Measurements from ENCODE around the gene NBAS.
"Not testable (repeated sequence)": the region's sequence is repeated elsewhere in the genome, so short reads cannot be mapped to it uniquely, and the experiment has no call there.

NBAS gene

DNA sequence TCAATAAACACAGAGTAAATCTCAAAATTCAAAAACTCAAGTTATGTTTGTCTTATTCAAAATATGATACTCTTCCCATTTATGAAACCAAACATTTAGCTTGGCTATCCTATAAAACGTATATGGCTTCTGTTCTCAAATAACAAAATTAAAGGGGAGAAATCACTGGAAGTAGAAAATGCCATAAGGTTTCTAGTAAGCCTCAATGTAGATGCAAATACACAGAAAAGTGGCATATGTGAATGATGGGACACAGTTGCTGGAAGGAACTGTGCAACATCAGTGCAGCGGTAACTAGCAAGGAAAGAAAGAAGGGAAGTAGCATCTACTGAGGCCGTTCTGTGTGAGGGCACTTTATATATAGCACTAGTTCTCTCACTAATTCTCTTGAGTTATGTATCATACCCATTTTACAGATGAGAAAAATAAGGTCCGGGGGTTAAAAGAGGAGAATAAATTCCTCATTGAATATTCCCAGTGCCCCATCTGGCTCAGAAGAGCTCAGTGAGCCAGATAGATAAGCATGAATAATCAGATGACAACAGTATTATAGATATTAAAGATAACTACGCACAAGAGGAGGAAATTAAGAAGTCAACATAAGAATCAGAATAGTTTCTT lies 27.2 kb downstream of the NBAS start:
- DNase-seq (ENCODE audit: low read depth in 2 of 3, low spot score in 2 of 3) = no peak

DNA sequence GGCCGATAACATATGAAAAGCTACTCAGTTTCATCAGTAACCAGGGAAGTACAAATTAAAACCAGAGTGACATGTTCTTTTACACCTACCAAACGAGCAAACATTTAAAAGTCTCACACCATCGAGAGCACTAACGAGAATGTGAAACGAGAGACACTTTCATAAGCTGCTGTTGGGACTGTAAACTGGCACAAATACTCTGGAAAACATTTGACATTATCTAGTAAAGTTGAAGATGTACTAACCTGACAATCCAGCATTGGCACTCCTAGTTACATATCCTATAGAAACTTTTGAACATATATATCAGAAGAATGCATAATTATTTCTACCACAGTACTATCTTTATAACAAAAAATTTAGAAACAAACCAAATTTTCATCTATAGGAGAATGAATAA lies 28.1 kb downstream of the NBAS start:
- DNase-seq (ENCODE audit: low read depth in 2 of 3, low spot score in 2 of 3) = no peak

DNA sequence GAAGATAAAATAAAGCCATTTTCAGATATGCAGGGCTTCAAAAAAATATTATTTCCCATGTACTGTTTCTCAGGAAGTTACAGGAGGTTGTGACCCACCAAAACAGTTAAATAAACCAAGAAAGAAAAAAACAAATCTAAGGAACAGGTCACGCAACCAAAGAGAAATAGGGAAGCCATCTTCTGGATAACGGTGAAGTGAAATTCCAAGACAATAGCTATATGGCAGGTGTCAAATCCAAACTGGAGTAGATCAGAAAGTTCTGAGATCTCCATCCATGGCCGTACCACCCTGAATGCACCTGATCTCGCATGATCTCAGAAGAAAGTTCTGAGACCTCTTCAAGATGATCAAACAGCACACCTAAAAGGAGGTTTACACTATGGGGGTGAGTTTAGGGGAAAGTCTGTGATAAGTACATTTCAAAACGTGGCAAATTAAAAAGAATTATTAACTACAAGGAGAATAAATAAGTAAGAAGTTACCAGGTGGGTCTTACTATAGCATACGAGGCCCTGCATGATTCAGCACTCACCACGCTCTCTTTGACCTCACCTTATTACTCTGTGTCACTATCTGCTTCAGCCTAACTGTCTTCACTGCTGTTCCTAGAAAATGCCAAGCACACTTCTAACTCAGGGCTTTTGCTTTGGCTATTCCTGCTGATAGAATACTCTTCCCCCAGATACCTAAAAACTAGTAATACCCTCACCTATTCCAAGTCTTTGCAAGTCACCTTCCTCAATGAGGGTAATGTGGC lies 29.9 kb downstream of the NBAS start:
- no peak for DNase-seq (ENCODE audit: low read depth in 2 of 3, low spot score in 2 of 3)

DNA sequence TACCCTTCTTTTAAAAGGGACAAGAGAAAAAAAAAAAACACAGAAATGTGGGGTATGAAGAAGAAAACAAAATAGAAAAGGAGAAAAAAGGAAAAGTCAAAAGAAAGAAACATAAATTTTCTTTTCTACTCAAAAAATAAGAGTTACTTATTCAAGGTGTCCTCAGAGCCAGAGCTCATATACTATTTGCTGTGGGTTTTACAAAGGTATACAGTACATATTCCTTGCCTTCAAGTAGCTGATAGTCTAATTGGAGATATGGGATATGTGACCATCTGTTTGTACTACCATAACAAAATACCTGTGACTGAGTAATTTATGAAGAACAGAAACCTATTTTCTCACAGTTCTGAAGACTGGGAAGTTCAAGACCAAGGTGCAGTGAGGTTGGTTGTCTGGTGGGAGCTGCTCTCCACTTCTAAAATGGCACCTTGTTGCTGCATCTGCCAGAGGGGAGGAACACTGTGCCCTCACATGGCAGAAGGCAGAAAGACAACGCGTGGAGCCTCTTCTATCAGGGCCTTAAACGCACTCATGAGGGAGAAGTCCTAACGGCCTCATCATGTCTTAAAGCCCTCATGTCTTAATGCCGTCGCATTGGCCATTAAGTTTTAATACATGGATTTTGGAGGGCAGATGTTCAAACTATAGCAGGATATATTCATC lies 33.9 kb downstream of the NBAS start:
- no peak for DNase-seq (ENCODE audit: low read depth in 2 of 3, low spot score in 2 of 3)

DNA sequence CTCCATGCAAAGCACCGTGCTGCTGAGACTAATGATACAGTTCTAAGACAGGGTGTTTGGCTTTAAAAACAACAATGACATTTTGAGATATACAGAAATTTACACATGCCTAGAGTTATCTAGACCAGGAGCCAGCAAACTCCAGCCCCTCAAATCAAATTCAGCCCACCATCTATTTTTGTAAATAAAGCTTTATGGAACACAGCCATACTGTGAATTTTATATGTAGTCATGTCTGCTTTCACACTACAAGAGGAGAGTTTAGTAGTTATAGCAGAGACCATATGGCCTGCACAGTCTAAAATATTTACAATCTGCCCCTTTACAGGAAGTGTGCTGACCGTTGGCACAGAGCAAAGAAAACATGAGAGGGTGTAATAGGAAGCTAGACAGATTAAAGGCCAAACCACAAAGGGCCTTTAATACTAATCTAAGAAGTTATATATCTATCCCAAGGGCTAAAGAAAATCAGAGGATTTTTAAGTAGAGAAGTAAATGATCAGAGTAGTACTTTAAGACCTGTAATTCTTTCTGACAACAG lies 39.4 kb downstream of the NBAS start:
- DNase-seq (ENCODE audit: low read depth in 2 of 3, low spot score in 2 of 3) = no peak

DNA sequence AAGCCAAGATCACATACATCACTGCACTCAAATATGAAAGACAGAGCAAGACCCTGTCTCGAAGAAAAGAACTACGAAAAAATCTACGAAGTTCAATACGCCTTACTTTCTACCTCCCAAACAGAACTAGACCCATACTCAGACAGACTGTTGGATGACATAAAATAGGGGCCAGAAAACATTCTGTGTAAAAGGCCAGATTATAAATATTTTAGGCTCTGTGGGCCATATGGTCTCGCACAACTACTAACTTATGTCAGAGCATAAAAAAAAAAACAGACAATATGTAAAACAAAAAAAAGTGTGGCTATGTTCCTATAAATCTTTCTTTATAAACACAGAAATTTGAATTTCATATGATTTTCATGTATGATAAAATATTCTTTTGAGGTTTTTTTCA lies 40.8 kb downstream of the NBAS start:
- DNase-seq (ENCODE audit: low read depth in 2 of 3, low spot score in 2 of 3) = no peak

DNA sequence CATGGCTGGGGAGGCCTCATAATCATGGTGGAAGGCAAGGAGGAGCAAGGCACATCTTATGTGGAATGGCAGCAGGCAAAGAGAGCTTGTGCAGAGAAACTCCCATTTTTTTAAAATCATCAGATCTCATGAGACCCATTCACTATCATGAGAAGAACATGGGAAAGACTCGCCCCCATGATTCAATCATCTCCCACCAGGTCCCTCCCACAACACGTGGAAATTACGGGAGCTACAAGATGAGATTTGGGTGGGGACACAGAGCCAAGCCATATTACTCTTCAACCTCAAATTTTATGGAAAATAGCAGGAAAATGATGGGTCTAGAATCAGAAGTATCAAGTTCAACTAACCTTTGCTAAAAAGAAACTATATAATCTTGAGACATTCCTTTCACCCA lies 42.4 kb downstream of the NBAS start:
- not testable (repeated sequence) for DNase-seq (ENCODE audit: low read depth in 2 of 3, low spot score in 2 of 3)

DNA sequence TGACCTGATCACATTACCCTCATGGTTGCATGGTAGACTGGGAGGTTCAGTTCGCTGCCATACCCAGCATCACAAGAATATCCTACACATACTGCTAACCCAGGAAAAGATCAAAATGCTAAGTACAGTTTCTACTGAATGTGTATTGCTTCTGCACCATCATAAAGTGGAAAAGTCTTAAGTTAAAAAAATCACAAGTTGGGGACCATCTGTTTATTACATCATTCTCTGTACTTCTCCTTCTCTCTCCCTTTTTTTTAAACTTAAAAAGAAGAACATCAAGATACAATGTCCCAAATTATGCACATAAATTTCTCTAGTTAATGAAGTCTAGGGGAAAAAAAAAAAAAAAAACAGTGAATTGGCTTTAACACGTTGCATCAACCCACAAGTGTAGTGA lies 43.3 kb downstream of the NBAS start:
- no peak for DNase-seq (ENCODE audit: low read depth in 2 of 3, low spot score in 2 of 3)

DNA sequence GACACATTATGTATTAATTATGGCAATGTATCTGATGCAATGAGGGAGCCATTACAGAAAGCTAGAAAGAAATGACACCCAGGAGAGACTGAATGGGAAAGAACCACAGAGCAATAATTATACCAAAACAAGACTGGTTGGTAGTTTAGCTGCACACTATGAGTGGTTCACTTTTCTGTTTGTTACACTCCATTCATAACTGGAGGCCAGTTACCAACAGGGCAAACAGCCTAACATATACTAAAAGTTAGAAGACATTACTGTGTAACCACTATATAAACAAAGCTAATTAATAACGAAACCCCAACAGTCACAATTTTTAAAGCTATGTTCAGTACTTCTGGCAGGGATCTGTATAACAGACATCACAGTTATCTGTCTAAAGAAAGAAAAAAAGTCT lies 49.4 kb downstream of the NBAS start:
- DNase-seq (ENCODE audit: low read depth in 2 of 3, low spot score in 2 of 3) = no peak

DNA sequence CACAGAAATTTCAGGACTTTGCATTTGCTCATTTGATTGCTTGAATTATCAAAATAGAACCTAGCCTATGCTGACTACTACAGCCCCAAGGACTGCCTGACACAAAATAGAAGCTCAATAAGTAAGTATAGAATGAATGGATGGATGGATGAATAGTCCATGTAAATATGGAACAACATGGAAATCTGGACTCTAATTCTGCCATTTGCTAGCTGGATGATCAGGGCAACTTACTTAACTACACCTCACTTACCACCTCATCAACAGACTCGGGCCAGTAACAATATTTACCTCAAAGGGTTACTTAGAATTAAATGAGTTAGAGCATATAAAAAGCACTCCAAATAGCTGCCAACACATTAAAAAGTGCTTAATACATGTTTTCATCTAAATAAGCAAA lies 50.6 kb downstream of the NBAS start:
- no peak for DNase-seq (ENCODE audit: low read depth in 2 of 3, low spot score in 2 of 3)

DNA sequence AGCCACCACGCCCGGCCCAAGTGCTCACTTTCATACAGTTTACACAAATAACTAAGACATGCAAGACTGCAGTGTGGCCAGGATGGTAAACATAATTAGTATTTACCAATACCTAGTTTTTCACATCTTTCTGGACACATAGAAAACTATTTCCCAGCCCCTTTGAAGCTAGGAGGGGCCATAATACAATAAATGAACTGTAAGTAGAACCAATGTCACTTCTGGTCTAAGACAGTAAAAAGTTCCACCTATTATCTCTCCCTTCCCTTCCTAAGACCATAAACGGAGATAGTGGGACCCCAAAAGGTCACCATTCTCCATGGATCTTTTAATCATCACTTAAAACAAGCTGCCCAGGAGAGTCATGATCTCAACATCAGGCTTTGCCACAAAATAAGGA lies 51.0 kb downstream of the NBAS start:
- no peak for DNase-seq (ENCODE audit: low read depth in 2 of 3, low spot score in 2 of 3)

DNA sequence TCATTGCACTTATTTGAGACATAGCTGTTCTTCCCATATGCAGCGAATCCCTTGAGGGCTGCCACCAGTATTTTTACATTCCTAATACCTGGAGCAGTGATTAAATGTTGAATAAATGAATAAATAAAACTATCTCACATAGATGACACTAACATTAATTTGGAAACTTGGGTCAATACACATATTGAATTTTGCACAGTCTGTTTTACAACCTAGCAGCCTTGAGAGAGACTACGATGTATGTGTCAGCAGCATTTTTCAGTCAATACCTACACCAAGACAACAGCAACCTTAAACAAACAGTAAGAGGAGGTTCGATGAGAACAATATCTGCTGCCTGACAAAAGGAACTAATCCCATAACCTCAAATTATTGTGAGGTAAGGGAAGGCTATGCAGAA lies 53.4 kb downstream of the NBAS start:
- DNase-seq (ENCODE audit: low read depth in 2 of 3, low spot score in 2 of 3) = no peak

DNA sequence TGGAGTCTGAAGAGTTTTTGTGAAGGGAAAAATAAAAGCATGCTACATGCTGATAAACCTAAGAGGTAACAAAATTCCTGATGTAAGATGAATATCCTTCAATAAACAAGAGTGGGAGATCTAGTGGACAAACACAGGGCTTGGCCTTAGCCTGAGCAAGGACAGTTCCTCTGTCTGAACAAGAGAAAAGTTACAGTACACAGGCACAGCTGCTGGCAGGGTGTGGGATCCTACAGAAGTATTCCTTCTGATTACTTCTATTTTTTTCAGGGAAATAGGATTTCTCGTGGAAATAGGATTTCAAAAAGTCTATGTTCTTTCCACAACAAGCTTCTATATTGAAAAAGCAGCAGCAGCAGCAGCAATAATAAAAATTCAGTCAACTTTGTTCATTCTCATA lies 54.1 kb downstream of the NBAS start:
- DNase-seq (ENCODE audit: low read depth in 2 of 3, low spot score in 2 of 3) = no peak

DNA sequence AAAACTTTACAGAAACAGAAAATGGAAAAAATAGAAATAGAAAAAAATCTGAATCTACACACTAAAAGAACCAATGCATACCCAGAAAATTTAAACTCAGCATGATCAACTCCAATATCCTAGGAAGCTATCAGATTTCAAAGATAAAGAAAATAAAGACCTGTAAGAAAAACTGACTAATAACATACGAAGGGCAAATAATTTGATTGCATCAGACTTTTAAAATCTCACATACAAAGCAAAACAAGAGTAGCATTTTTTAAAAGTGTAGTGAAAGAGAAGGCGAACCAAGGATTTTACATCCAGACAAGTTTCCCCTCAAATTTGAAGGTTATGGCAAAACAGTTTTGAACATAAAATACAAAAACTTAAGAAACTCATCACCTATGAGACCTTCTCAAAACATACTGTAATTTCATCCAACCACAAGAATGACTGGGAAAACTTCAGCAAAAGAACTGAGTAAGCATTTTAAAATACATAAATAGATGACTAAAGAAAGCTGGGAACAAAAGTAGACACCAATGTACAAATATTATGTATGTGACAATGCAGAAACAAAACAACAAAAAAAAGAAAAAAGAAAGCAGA lies 54.8 kb downstream of the NBAS start:
- no peak for DNase-seq (ENCODE audit: low read depth in 2 of 3, low spot score in 2 of 3)

DNA sequence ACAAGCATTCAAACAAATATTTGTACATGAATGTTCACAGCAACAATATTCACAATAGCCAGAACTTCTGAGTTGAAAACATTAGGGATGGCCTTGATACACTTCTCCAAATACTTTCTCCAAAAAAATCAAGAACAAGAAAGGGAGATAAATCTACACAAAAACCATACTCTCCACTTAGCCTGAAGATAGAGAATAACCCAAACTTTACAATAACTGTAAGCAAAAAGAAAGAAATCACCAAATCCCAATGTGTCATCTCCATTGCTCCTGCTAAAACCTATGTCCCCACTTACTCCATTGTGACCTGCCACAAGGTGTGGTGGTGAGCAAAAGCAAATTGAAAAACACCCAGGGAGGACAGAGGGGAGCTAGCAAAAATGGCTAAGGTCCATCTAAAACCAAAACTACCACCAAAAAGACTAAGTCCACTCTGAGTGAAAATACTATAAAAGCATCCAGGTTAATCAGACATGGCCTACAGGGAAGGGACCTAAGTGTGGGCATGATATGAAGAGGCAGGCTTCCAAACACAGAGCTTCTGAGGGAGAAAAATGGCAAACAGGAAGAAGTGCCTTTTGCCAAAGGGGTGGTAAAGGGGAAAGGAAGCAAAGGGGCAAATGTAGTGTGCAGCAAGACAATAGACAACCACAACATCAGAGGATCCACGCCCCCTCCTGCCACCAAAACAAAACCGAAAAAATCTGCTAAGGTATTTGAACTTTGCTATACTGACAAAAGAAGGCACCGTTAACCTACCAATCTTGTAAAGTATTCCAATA lies 56.1 kb downstream of the NBAS start:
- DNase-seq (ENCODE audit: low read depth in 2 of 3, low spot score in 2 of 3) = no peak

DNA sequence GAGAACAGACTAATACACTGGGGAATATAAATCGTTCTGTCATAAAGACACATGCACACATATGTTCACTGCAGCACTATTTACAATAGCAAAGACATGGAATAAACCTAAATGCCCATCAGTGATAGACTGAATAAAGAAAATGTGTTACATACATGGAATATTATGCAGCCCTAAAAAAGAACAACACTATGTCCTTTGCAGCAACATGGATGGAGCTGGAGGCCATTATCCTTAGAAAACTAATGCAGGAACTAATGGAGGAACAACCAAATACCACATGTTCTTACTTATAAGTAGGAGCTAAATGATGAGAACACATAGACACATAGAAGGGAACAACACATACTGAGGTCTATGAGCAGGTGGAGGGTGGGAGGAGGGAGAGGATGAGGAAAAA lies 61.9 kb downstream of the NBAS start:
- not testable (repeated sequence) for DNase-seq (ENCODE audit: low read depth in 2 of 3, low spot score in 2 of 3)

DNA sequence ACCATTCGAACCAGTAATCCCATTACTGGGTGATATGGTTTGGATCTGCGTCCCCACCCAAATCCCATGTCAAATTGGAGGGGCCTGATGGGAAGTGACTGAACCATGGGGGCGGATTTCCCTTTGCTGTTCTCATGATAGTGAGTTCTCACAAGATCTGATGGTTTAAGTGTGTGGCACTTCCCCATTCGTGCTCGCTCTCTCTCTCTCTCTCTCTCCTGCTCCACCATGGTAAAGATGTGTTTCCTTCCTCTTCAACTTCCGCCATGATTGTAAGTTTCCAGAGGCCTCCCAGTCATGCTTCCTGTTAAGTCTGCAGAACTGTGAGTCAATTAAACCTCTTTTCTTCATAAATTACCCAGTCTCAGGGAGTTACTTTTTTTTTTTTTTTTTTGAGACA lies 62.6 kb downstream of the NBAS start:
- no peak for DNase-seq (ENCODE audit: low read depth in 2 of 3, low spot score in 2 of 3)

DNA sequence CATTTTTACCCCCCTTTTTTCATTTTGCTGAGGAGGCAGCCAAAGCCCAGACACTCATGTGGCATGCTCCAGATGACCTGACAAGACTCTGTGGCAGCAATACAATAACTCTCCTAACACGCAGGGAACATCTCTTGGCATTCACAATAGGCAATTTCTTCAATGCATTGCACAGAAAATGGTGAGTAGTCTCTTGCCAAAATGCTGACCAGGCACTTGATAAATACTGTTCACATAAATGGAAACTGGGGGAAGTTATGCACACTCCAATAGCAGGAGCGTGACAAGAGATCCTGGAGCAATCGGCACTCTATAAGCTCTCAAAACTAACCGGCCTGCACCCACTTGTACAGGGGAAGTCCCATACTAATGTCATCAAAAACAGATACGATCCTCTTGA lies 66.3 kb downstream of the NBAS start:
- no peak for DNase-seq (ENCODE audit: low read depth in 2 of 3, low spot score in 2 of 3)

DNA sequence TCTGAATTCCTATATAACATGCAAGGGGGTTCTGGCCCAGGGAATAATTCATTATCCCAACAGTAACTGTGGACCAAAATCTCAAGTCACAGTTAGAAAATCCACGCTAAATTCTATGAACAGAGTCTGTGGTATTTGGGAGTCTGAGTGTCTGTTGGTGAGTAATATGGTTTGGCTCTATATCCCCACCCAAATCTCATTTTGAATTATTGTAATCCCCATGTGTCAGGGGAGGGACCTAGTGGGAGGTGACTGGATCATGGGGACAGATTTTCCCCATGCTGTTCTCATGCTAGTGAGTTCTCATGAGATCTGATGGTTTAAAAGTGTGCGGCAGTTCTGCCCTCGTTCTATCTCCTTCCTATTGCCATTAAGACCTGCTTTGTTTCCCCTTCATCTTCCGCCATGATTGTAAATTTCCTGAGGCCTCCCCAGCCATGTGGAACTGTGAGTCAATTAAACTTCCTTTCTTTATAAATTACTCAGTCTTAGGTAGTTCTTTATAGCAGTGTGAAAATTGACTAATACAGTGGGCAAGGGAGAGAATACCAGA lies 68.3 kb downstream of the NBAS start:
- DNase-seq (ENCODE audit: low read depth in 2 of 3, low spot score in 2 of 3) = no peak

DNA sequence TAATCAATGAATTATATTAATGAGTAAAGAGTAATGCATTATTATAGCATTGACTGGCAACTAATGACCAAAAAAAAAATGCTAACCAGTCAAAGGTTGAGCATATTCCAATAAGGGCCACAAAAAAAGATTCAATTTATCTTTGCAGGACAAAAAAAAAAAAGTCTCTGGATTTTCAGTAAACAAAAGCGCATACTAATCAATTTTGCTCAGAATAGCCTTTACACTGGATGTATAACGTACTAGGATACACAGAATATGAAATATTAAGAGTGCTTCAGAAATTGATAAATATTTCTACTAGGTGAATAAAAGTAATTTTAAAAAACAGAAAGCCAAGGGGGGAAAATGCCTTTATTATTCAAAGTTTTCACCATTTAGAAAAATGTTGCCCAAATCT lies 74.4 kb downstream of the NBAS start:
- no peak for DNase-seq (ENCODE audit: low read depth in 2 of 3, low spot score in 2 of 3)

DNA sequence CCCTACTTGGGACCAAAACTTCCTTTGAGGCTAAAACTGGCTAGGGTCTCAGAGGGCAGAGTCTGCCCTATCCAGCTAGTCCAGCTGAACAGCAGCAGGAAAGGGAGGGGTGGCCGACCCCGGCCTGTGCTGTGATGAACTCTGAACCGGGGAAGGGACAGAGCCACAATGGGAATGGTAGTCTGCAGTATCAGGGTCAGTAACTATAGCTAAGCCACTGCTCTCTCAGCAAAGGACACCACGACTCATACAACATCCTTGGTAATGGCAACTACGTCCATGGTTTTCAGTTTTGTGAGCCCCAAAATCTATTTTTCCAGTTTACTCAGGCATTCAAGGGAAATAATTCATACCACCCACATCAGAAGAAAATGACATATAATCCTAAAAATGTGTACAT lies 75.2 kb downstream of the NBAS start:
- DNase-seq (ENCODE audit: low read depth in 2 of 3, low spot score in 2 of 3) = no peak
